NCI-H446 (cell line): Measurements from ENCODE around the gene ITIH1.

ENCODE experiments used
- DNase-seq, 2 experiments: peaks; one replicate each; lab custom pipeline; 2025; lab: John Stamatoyannopoulos, UW

Gene ITIH1

GRCh38 chr3:52790741-52791140, 13.3 kb downstream of the ITIH1 start:
- DNase-seq = no peak

GRCh38 chr3:52791366-52791765, 14.0 kb downstream of the ITIH1 start:
- no peak for DNase-seq

GRCh38 chr3:52791928-52792327, 14.5 kb downstream of the ITIH1 start:
- no peak for DNase-seq

GRCh38 chr3:52792413-52792812, 15.0 kb downstream of the ITIH1 start:
- no peak for DNase-seq

- DNase-seq = peak; percentile 85 to 89
Observed at GRCh38 chr3:52792961-52793695, 15.7 kb downstream of the ITIH1 start.

GRCh38 chr3:52793702-52794611, 16.6 kb downstream of the ITIH1 start:
- no peak for DNase-seq

GRCh38 chr3:52794612-52795099, 17.3 kb downstream of the ITIH1 start, which contains the start of gene ITIH3:
Gene ITIH3 (plus strand): TSS chr3:52794796. CDS start chr3:52794804, 8 bp downstream.
- DNase-seq = peak in 1 of 2 experiments; percentile 33

- no peak for DNase-seq
Observed at GRCh38 chr3:52795298-52795900, 18.0 kb downstream of the ITIH1 start.

- no peak for DNase-seq
Observed at GRCh38 chr3:52796411-52796810, 19.0 kb downstream of the ITIH1 start.

- no peak for DNase-seq
Observed at GRCh38 chr3:52798376-52798977, 21.1 kb downstream of the ITIH1 start.

- DNase-seq = no peak
Observed at GRCh38 chr3:52798978-52799476, 21.6 kb downstream of the ITIH1 start.

- DNase-seq = no peak
Observed at GRCh38 chr3:52800079-52800478, 22.7 kb downstream of the ITIH1 start.

GRCh38 chr3:52801839-52802238, 24.4 kb downstream of the ITIH1 start:
- no peak for DNase-seq

- DNase-seq = no peak
Observed at GRCh38 chr3:52805270-52806039, 28.1 kb downstream of the ITIH1 start.

- no peak for DNase-seq
Observed at GRCh38 chr3:52809149-52809548, 31.8 kb downstream of the ITIH1 start.

GRCh38 chr3:52809662-52810377, 32.4 kb downstream of the ITIH1 start:
- DNase-seq = no peak

GRCh38 chr3:52810923-52811322, 33.5 kb downstream of the ITIH1 start:
- no peak for DNase-seq

GRCh38 chr3:52811452-52812011, 34.1 kb downstream of the ITIH1 start:
- DNase-seq = no peak

GRCh38 chr3:52813810-52814209, 36.4 kb downstream of the ITIH1 start:
- DNase-seq = no peak

GRCh38 chr3:52816199-52816598, 38.8 kb downstream of the ITIH1 start:
- no peak for DNase-seq
